Nephron progenitor cell (in vitro differentiated cells): Measurements from ENCODE around the gene LGALS4.
"Not testable (repeated sequence)": the region's sequence is repeated elsewhere in the genome, so short reads cannot be mapped to it uniquely, and the experiment has no call there.

Source experiments
- DNase-seq: peaks from one replicate; pipeline ENCODE4 v3.0.0; 2021
- H3K27ac Mint-ChIP-seq: 2 replicates; pipeline ENCODE4 v1.8.0; 2021; ENCODE audit warnings: mild to moderate bottlenecking, moderate library complexity, mixed read lengths
- H3K27me3 Mint-ChIP-seq: 2 replicates; pipeline ENCODE4 v1.8.0; 2021; ENCODE audit warnings: mild to moderate bottlenecking, low read depth, mixed read lengths; ENCODE audit not compliant: poor library complexity
- H3K36me3 Mint-ChIP-seq: 2 replicates; pipeline ENCODE4 v1.8.0; 2021; ENCODE audit warnings: low read depth, mixed read lengths
- H3K4me1 Mint-ChIP-seq: 2 replicates; pipeline ENCODE4 v1.8.0; 2021; ENCODE audit warnings: mixed read lengths
- H3K4me3 Mint-ChIP-seq: 2 replicates; pipeline ENCODE4 v1.8.0; 2021; ENCODE audit warnings: mild to moderate bottlenecking, moderate library complexity, mixed read lengths
- H3K9me3 Mint-ChIP-seq: 2 replicates; pipeline ENCODE4 v1.8.0; 2021; ENCODE audit warnings: mild to moderate bottlenecking, moderate library complexity, mixed read lengths
- TF ChIP-seq, protein P1 (sequence below): fragments of 200-600 bp; sonication (generic); IDR thresholded peaks from 2 replicates; pipeline ENCODE4 v1.5.0; 2021; ENCODE audit warnings: antibody characterized with exemption

Gene LGALS4

DNA sequence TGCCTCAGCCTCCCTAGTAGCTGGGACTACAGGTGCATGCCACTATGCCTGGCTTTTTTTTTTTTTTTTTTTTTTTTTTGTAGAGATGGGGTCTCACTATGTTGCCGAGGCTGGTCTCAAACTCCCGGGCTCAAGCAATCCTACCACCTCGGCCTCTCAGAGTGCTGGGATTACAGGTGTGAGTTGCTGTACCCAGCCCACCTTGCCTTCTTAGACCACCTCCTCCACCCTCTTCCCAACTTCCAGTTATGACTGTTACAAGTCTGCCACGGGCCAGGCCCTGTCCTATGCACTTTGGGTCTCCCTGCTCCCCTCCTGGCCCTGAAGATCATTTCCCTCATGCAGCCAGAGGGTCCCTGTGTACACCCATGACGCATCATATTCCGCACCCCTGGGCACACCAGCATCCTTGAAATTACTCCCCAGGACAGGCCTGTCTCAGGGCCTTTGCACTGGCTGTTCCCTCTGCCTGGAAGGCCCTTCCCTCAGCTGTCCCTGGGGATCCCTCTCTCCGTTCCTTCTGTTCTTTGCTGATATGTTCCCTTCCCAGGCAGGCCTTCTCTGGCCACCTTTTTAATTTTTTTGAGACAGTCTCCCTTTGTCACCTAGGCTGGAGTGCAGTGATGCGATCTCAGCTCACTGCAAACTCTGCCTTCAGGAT lies 3.0 kb downstream of the LGALS4 start:
- Mint-ChIP-seq H3K9me3 (peaks cover 4% of the 10 kb centered on the region), H3K27me3 (peaks cover 3% of the 10 kb centered on the region), H3K36me3 (peaks cover 5% of the 10 kb centered on the region), H3K4me3 (no peak overlapping the region), H3K4me1 (peaks cover 18% of the 10 kb centered on the region), H3K27ac (no peak overlapping the region)
- TF ChIP-seq, protein P1, sequence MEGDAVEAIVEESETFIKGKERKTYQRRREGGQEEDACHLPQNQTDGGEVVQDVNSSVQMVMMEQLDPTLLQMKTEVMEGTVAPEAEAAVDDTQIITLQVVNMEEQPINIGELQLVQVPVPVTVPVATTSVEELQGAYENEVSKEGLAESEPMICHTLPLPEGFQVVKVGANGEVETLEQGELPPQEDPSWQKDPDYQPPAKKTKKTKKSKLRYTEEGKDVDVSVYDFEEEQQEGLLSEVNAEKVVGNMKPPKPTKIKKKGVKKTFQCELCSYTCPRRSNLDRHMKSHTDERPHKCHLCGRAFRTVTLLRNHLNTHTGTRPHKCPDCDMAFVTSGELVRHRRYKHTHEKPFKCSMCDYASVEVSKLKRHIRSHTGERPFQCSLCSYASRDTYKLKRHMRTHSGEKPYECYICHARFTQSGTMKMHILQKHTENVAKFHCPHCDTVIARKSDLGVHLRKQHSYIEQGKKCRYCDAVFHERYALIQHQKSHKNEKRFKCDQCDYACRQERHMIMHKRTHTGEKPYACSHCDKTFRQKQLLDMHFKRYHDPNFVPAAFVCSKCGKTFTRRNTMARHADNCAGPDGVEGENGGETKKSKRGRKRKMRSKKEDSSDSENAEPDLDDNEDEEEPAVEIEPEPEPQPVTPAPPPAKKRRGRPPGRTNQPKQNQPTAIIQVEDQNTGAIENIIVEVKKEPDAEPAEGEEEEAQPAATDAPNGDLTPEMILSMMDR: no peak
- no peak for DNase-seq

DNA sequence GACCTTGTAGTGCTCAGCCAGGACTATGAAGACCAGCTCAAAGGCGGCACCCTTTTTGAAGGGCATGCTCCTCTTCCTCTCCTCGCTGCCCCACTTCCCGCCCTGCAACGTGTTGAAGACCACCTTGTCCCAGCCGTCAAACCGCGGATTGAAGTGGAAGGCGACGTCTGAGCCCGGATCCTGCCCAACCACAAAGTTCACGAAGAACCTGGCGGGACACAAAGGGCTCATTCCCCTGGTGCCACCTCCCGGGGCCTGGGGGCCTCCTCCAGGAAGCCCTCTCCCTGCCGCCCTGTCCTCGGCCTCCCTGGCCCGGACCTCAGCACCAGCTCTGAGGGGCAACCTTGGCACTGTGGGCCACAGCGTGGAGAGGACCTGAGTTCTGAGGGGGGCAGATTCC lies 4.0 kb downstream of the LGALS4 start:
- Mint-ChIP-seq H3K27me3 (peaks cover 3% of the 10 kb centered on the region), H3K27ac (no peak overlapping the region), H3K4me1 (peaks cover 18% of the 10 kb centered on the region), H3K36me3 (peaks cover 5% of the 10 kb centered on the region), H3K9me3 (peaks cover 4% of the 10 kb centered on the region), H3K4me3 (no peak overlapping the region)
- TF ChIP-seq, protein P1: no peak
- no peak for DNase-seq

DNA sequence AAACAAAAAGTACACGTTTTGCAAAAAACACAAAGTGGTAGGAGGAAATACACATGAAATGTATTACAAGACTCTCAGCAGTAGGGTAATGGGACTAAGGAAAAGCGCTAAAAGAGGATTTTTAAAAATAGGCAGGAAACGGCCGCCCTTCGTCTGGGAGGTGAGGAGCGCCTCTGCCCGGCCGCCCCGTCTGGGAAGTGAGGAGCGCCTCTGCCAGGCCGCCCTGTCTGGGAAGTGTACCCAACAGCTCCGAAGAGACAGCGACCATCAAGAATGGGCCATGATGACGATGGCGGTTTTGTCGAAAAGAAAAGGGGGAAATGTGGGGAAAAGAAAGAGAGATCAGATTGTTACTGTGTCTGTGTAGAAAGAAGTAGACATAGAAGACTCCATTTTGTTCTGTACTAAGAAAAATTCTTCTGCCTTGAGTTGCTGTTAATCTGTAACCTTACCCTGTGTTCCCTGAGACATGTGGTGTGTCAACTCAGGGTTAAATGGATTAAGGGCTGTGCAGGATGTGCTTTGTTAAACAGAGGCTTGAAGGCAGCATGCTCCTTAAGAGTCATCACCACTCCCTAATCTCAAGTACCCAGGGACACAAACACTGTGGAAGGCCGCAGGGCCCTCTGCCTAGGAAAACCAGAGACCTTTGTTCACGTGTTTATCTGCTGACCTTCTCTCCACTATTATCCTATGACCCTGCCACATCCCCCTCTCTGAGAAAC lies 5.2 kb downstream of the LGALS4 start:
- not testable (repeated sequence) for H3K36me3 Mint-ChIP-seq, DNase-seq, H3K27me3 Mint-ChIP-seq, H3K9me3 Mint-ChIP-seq, H3K4me3 Mint-ChIP-seq
- Mint-ChIP-seq H3K4me1 (peaks cover 16% of the 10 kb centered on the region), H3K27ac (peak overlapping the region; percentile 52)

DNA sequence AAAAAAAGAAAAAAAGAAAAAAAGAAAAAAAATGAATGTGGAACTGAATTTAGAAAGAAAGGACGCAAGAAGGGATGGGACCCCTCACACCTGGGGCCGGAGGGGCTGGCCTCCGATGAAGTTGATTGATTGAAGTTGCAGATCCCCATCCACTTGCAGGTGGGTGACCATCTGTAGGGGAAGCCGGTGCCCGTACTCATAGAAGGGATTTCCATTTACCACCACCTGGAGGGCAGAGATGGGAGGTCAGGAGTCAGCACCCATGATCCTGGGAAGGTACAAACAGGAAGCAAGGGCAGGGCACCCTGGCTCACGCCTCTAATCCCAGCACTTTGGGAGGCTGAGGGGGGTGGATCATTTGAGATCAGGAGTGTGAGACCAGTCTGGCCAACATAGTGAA lies 6.4 kb downstream of the LGALS4 start:
- no peak overlapping the region for H3K4me3 Mint-ChIP-seq
- H3K9me3 Mint-ChIP-seq: peaks cover 4% of the 10 kb centered on the region
- H3K27me3 Mint-ChIP-seq: peaks cover 3% of the 10 kb centered on the region
- peaks cover 5% of the 10 kb centered on the region for H3K36me3 Mint-ChIP-seq
- DNase-seq: no peak
- H3K27ac Mint-ChIP-seq: no peak overlapping the region
- peaks cover 10% of the 10 kb centered on the region for H3K4me1 Mint-ChIP-seq
- TF ChIP-seq, protein P1: no peak

DNA sequence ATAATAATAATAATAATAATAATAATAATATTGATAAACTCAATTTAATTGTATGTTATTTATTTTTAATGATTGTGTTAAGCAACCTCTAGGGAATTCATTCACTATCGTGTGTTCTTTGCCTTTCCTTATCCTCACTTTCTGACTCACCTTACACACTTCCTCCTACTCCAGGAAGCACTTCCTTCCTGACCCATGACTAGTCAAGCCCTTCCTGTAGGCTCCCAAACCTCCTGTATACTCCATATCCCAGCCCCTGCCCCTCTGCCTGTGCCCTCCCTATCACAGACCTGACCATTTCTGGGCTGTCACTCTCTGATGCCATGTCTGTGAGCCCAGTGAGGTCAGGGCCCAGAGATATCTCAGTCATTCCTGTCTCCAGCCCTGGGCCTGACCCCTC lies 7.6 kb downstream of the LGALS4 start:
- Mint-ChIP-seq H3K9me3 (peaks cover 4% of the 10 kb centered on the region), H3K36me3 (peaks cover 5% of the 10 kb centered on the region), H3K4me1 (peaks cover 10% of the 10 kb centered on the region), H3K4me3 (no peak overlapping the region), H3K27me3 (peaks cover 3% of the 10 kb centered on the region), H3K27ac (no peak overlapping the region)
- TF ChIP-seq, protein P1: no peak
- no peak for DNase-seq

DNA sequence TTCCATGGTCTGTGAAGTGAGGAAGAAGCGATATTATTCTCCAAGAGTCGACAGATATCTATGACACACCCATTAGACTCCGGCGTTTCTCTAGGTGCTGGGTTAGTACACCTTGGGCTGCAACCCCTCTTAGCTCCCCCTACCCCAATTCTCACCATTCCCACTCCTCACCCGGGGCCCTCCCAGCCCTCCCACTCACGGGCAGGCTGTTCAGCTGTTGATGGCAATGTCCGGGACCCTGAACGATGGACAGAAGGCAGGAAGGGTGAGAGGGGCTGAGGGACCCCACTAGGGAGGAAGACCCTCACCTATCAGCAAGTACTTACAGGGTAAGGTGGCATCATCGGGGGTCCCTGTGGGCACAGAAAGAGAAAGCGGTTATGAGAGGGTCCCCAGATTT lies 9.2 kb downstream of the LGALS4 start:
- peaks cover 5% of the 10 kb centered on the region for H3K9me3 Mint-ChIP-seq
- no peak overlapping the region for H3K4me3 Mint-ChIP-seq
- DNase-seq: no peak
- H3K4me1 Mint-ChIP-seq: peaks cover 10% of the 10 kb centered on the region
- TF ChIP-seq, protein P1: no peak
- H3K36me3 Mint-ChIP-seq: peaks cover 5% of the 10 kb centered on the region
- no peak overlapping the region for H3K27ac Mint-ChIP-seq
- H3K27me3 Mint-ChIP-seq: peaks cover 5% of the 10 kb centered on the region
